Colonic mucosa (tissue), 4 donors: ENCODE data around the gene POU6F1. TPM values are rescaled to one million over a fixed set of nuclear protein-coding genes. Genes with fewer than 3 reads are reported as not detected.

Experiments used
- DNase-seq: peaks from one replicate; pipeline ENCODE4 v3.0.0-alpha.2; 2020
- H3K27ac ChIP-seq: fragments of 200-600 bp; one replicate; pipeline ENCODE4 v1.8.0; 2021
- H3K27me3 ChIP-seq: fragments of 200-600 bp; one replicate; pipeline ENCODE4 v1.8.0; 2021
- H3K36me3 ChIP-seq: fragments of 200-600 bp; one replicate; pipeline ENCODE4 v1.8.0; 2021
- H3K4me1 ChIP-seq: fragments of 200-600 bp; one replicate; pipeline ENCODE4 v1.8.0; 2021; ENCODE audit warnings: mild to moderate bottlenecking
- H3K4me3 ChIP-seq: fragments of 200-600 bp; one replicate; pipeline ENCODE4 v1.8.0; 2021
- H3K9ac ChIP-seq, 2 donors: one replicate each; pipeline ENCODE4 v1.7.0; 2013; ENCODE audit warnings: control low read depth in 2 of 2, low read depth in 2 of 2, low read length in 2 of 2
- H3K9me3 ChIP-seq: fragments of 200-600 bp; one replicate; pipeline ENCODE4 v1.8.0; 2021
- CTCF ChIP-seq: fragments of 200-600 bp; IDR thresholded peaks from one replicate; pipeline ENCODE4 v1.8.0; 2022; ENCODE audit warnings: antibody characterized with exemption, mild to moderate bottlenecking
- intact Hi-C: fragments of 100-400 bp; cut with DNase I; formaldehyde crosslinking; loops from one replicate; pipeline ENCODE4 v1.14.1; 2022
- total RNA-seq, 2 donors: library from RNA; stranded (reverse); fragmentation: NEBNext Ultra II Directional in 1 of 2; extraction: Animal tissue kit (Norgen Biotek cat#: 25700) in 1 of 2; gene quantifications; one replicate each; pipeline ENCODE4 v1.2.1, GENCODE V29; 2021
- donor health status: healthy.
- donor health status: DM: no; HTN: no; CAD: no.
- donor health status: DM: no; HTN: no; CAD: no.

Gene POU6F1
- total RNA-seq, 2 donors from 2014 or later: 4.9 to 5.6 TPM

GRCh38 chr12:51171884-51172514, 45.9 kb downstream of the POU6F1 start:
- intact Hi-C loops: no loop called here
- Histone ChIP-seq H3K36me3 (no peaks in the 10 kb centered on the region), H3K4me3 (peak overlapping the region; percentile 82), H3K27me3 (no peaks in the 10 kb centered on the region), H3K4me1 (peaks cover 10% of the 10 kb centered on the region), H3K9me3 (no peaks in the 10 kb centered on the region), H3K9ac (peak overlapping the region; percentile 85 to 97), H3K27ac (peak overlapping the region; percentile 85)
- peak; percentile 26 for DNase-seq
- TF ChIP-seq CTCF: no peak

GRCh38 chr12:51163795-51164194, 54.1 kb downstream of the POU6F1 start:
- H3K27me3 ChIP-seq: no peaks in the 10 kb centered on the region
- no peak for TF ChIP-seq CTCF

GRCh38 chr12:51162217-51162616, 55.6 kb downstream of the POU6F1 start:
- no peak for DNase-seq
- H3K9me3 ChIP-seq: no peaks in the 10 kb centered on the region
- H3K9ac ChIP-seq: no peak overlapping the region
- TF ChIP-seq CTCF: no peak
- intact Hi-C loops: no loop called here
- H3K27me3 ChIP-seq: no peaks in the 10 kb centered on the region
- H3K36me3 ChIP-seq: no peaks in the 10 kb centered on the region
- peaks cover 3% of the 10 kb centered on the region for H3K4me1 ChIP-seq
- no peak overlapping the region for H3K27ac ChIP-seq
- no peak overlapping the region for H3K4me3 ChIP-seq

More at GRCh38 chr12:51163795-51164194, 54.1 kb downstream of the POU6F1 start:
- Histone ChIP-seq H3K9ac (no peak overlapping the region), H3K36me3 (no peaks in the 10 kb centered on the region), H3K4me3 (no peak overlapping the region), H3K9me3 (no peaks in the 10 kb centered on the region), H3K4me1 (peaks cover 3% of the 10 kb centered on the region), H3K27ac (no peak overlapping the region)
- intact Hi-C loops: no loop called here
- no peak for DNase-seq

- TF ChIP-seq CTCF: no peak
- H3K27ac ChIP-seq: no peak overlapping the region
- DNase-seq: no peak
- no peak overlapping the region for H3K9ac ChIP-seq
- H3K27me3 ChIP-seq: no peaks in the 10 kb centered on the region
- no peaks in the 10 kb centered on the region for H3K9me3 ChIP-seq
- peaks cover 3% of the 10 kb centered on the region for H3K4me1 ChIP-seq
- H3K4me3 ChIP-seq: no peak overlapping the region
- no peaks in the 10 kb centered on the region for H3K36me3 ChIP-seq
- intact Hi-C loops: no loop called here
Measured at GRCh38 chr12:51160814-51161459, 56.9 kb downstream of the POU6F1 start.

GRCh38 chr12:51156245-51156765, 61.6 kb downstream of the POU6F1 start:
- no peak for TF ChIP-seq CTCF
- no peaks in the 10 kb centered on the region for H3K36me3 ChIP-seq
- intact Hi-C loops: no loop called here
- H3K9ac ChIP-seq: no peak overlapping the region
- no peaks in the 10 kb centered on the region for H3K9me3 ChIP-seq
- no peaks in the 10 kb centered on the region for H3K27me3 ChIP-seq
- no peak overlapping the region for H3K4me3 ChIP-seq
- H3K4me1 ChIP-seq: peaks cover 3% of the 10 kb centered on the region
- no peak overlapping the region for H3K27ac ChIP-seq
- DNase-seq: no peak
